HEK293 (cell line): ENCODE data around the gene PRKAB2.

ENCODE experiments used
- CTCF ChIA-PET: fragments of 350-600 bp; formaldehyde crosslinking; extraction: SDS; loops from one replicate; lab custom pipeline; 2021; ENCODE audit warnings: antibody characterized with exemption; lab: Yijun Ruan, JAX
- POLR2A ChIA-PET: fragments of 300-600 bp; formaldehyde crosslinking; extraction: SDS; loops from one replicate; lab custom pipeline; 2020; ENCODE audit warnings: antibody characterized with exemption, inconsistent platforms; lab: Yijun Ruan, JAX
- H3K27ac ChIP-seq: fragments of 200-500 bp; sonication (Bioruptor generic); 2 replicates; pipeline ENCODE4 v1.5.1; 2014; ENCODE audit warnings: low read depth, low read length, control low read depth, inconsistent platforms; ENCODE audit errors: extremely low read depth
- H3K36me3 ChIP-seq, 2 experiments: fragments of 200-500 bp in 1 of 2; sonication (Bioruptor generic) in 1 of 2; 1 replicate in 1 of 2; 2 replicates in 1 of 2; pipeline ENCODE4 v1.5.1; 2014 to 2017; ENCODE audit warnings: inconsistent platforms in 2 of 2, low read length in 2 of 2; ENCODE audit not compliant: control insufficient read depth in 2 of 2, insufficient read depth in 1 of 2
- H3K4me1 ChIP-seq: fragments of 200-500 bp; sonication (Bioruptor generic); 2 replicates; pipeline ENCODE4 v1.5.1; 2014; ENCODE audit warnings: mild to moderate bottlenecking, low read length, inconsistent platforms; ENCODE audit not compliant: control insufficient read depth, insufficient read depth
- H3K4me3 ChIP-seq: 2 replicates; pipeline ENCODE4 v1.5.1; 2011; ENCODE audit warnings: low read depth, mild to moderate bottlenecking, control low read depth, low read length, moderate library complexity
- H3K9me3 ChIP-seq: fragments of 200-500 bp; sonication (Bioruptor generic); 2 replicates; pipeline ENCODE4 v1.5.1; 2014; ENCODE audit warnings: low read depth, low read length, inconsistent platforms; ENCODE audit not compliant: control insufficient read depth, insufficient read depth
- BCL11A ChIP-seq: fragments of 450-650 bp; formaldehyde crosslinking; IDR thresholded peaks from 2 replicates; pipeline ENCODE4 v1.5.1; 2016; ENCODE audit warnings: low read depth, missing biosample characterization, missing genetic modification characterization
- EGR2 ChIP-seq: fragments of 450-650 bp; formaldehyde crosslinking; IDR thresholded peaks from 2 replicates; pipeline ENCODE4 v1.5.1; 2016; ENCODE audit warnings: low read depth, missing biosample characterization, missing genetic modification characterization
- GLIS1 ChIP-seq: fragments of 450-650 bp; formaldehyde crosslinking; IDR thresholded peaks from 2 replicates; pipeline ENCODE4 v1.5.1; 2016; ENCODE audit warnings: missing biosample characterization, missing genetic modification characterization
- PATZ1 ChIP-seq: fragments of 450-650 bp; formaldehyde crosslinking; IDR thresholded peaks from 2 replicates; pipeline ENCODE4 v1.5.1; 2016; ENCODE audit warnings: missing biosample characterization, missing genetic modification characterization
- PRDM4 ChIP-seq: fragments of 450-650 bp; formaldehyde crosslinking; IDR thresholded peaks from 2 replicates; pipeline ENCODE4 v1.5.1; 2017; ENCODE audit warnings: missing biosample characterization, missing genetic modification characterization
- SP2 ChIP-seq: fragments of 450-650 bp; formaldehyde crosslinking; IDR thresholded peaks from 2 replicates; pipeline ENCODE4 v1.5.1; 2016; ENCODE audit warnings: missing biosample characterization, missing genetic modification characterization
- ZBTB10 ChIP-seq: fragments of 450-650 bp; formaldehyde crosslinking; IDR thresholded peaks from 2 replicates; pipeline ENCODE4 v1.5.1; 2016; ENCODE audit warnings: missing biosample characterization, missing genetic modification characterization
- ZBTB21 ChIP-seq: fragments of 450-650 bp; formaldehyde crosslinking; IDR thresholded peaks from 2 replicates; pipeline ENCODE4 v1.5.1; 2017; ENCODE audit warnings: missing biosample characterization, missing genetic modification characterization
- ZEB2 ChIP-seq: fragments of 450-650 bp; formaldehyde crosslinking; IDR thresholded peaks from 2 replicates; pipeline ENCODE4 v1.5.1; 2016; ENCODE audit warnings: missing biosample characterization, missing genetic modification characterization
- ZNF184 ChIP-seq: fragments of 450-650 bp; IDR thresholded peaks from 2 replicates; pipeline ENCODE4 v1.5.1; 2018; ENCODE audit warnings: missing biosample characterization, mild to moderate bottlenecking, missing genetic modification characterization
- ZNF350 ChIP-seq: fragments of 450-650 bp; formaldehyde crosslinking; IDR thresholded peaks from 2 replicates; pipeline ENCODE4 v1.5.0; 2017; ENCODE audit warnings: missing biosample characterization, mild to moderate bottlenecking, missing genetic modification characterization
- ZNF366 ChIP-seq: fragments of 450-650 bp; formaldehyde crosslinking; conservative IDR thresholded peaks from 2 replicates; pipeline ENCODE4 v1.5.1; 2016; ENCODE audit warnings: missing biosample characterization, missing genetic modification characterization
- ZNF37A ChIP-seq: fragments of 450-650 bp; IDR thresholded peaks from 2 replicates; pipeline ENCODE4 v1.5.1; 2018; ENCODE audit warnings: missing biosample characterization, missing genetic modification characterization
- ZNF394 ChIP-seq: fragments of 450-650 bp; formaldehyde crosslinking; IDR thresholded peaks from 2 replicates; pipeline ENCODE4 v1.5.1; 2016; ENCODE audit warnings: missing biosample characterization, missing genetic modification characterization, mild to moderate bottlenecking, moderate library complexity, borderline replicate concordance
- ZNF560 ChIP-seq: fragments of 450-650 bp; formaldehyde crosslinking; IDR thresholded peaks from 2 replicates; pipeline ENCODE4 v1.5.1; 2017; ENCODE audit warnings: missing biosample characterization, missing genetic modification characterization, borderline replicate concordance
- ZNF623 ChIP-seq: fragments of 450-650 bp; formaldehyde crosslinking; IDR thresholded peaks from 2 replicates; pipeline ENCODE4 v1.5.1; 2016; ENCODE audit warnings: missing biosample characterization, missing genetic modification characterization
- ZNF629 ChIP-seq: fragments of 450-650 bp; formaldehyde crosslinking; IDR thresholded peaks from 2 replicates; pipeline ENCODE4 v1.5.1; 2017; ENCODE audit warnings: missing biosample characterization, missing genetic modification characterization
- ZNF658 ChIP-seq: fragments of 450-650 bp; formaldehyde crosslinking; IDR thresholded peaks from 2 replicates; pipeline ENCODE4; 2016; ENCODE audit warnings: missing biosample characterization, missing genetic modification characterization
- ZNF660 ChIP-seq: fragments of 450-650 bp; IDR thresholded peaks from 2 replicates; pipeline ENCODE4 v1.5.1; 2018; ENCODE audit warnings: missing biosample characterization, mild to moderate bottlenecking, missing genetic modification characterization
- ZNF701 ChIP-seq: fragments of 450-650 bp; formaldehyde crosslinking; IDR thresholded peaks from 2 replicates; pipeline ENCODE4 v1.5.1; 2016; ENCODE audit warnings: missing biosample characterization, missing genetic modification characterization
- ZSCAN18 ChIP-seq: fragments of 450-650 bp; formaldehyde crosslinking; IDR thresholded peaks from 2 replicates; pipeline ENCODE4 v1.5.1; 2016; ENCODE audit warnings: missing biosample characterization, missing genetic modification characterization
- ZSCAN23 ChIP-seq: fragments of 450-650 bp; formaldehyde crosslinking; IDR thresholded peaks from 2 replicates; pipeline ENCODE4 v1.5.1; 2016; ENCODE audit warnings: missing biosample characterization, missing genetic modification characterization
- ZXDB ChIP-seq: fragments of 450-650 bp; formaldehyde crosslinking; IDR thresholded peaks from 2 replicates; pipeline ENCODE4 v1.5.1; 2016; ENCODE audit warnings: missing biosample characterization, missing genetic modification characterization
- TF ChIP-seq, protein P1 (sequence below): fragments of 450-650 bp; formaldehyde crosslinking; IDR thresholded peaks from 2 replicates; pipeline ENCODE4 v1.5.1; 2017; ENCODE audit warnings: missing biosample characterization, missing genetic modification characterization
- TF ChIP-seq, protein P2 (sequence below): fragments of 450-650 bp; formaldehyde crosslinking; IDR thresholded peaks from 2 replicates; pipeline ENCODE4 v1.5.1; 2016; ENCODE audit warnings: missing biosample characterization, missing genetic modification characterization

Gene PRKAB2

DNA sequence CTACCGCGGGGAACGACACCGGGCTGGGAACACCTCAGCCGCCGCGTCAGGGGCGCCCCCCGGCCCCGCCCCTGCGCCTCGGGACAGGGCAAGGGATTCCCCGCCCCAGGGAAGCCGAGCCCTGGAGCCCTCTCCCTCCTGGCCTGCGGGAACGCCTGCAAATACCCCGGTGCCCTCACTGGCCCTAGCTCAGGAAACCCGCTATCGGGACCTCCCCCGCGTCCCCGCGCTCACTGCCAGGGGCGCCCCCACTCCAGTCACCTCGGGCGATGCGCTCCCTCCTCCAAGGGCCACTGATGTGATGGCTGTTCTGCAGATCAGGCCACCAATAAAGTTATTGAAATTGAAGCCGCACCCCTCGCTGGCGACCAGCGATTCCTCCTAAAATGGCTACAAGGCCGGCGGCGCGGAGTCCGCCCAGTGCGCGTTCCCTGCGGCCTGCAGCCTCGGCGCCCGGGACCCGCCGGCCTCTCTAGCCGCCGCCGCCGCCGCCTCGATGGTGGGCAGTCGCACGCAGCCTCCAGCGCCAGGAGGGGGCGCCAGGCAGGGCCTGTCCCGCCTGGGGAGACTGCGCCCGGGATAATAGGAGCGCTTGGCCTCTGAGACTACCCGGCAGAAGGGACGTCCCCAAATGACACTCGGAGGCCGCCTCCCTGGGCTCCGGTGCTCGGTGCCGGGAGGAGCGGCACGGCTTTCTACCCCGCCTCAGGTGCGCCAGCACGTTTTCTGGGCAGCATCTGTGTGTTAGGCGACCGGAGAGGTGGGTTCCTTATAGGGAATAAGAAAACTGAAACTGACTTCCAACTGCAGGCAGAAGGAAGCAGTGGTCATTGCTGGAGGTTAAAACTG lies at the start of gene PRKAB2:
Gene PRKAB2 (minus strand): TSS at position 303 of the 849 bp plus-strand sequence. CDS start 326 bp downstream, outside the sequence.
- Histone ChIP-seq H3K4me3 (peak within 1 kb of the TSS; percentile 90), H3K4me1 (peaks cover 19% of the 10 kb centered on the region), H3K36me3 (no peaks in the 10 kb centered on the region), H3K27ac (peak within 1 kb of the TSS; percentile 71), H3K9me3 (no peaks in the 10 kb centered on the region)
- CTCF ChIA-PET: interaction anchor here (0.9 to 1.9 kb wide), 6 partner anchors 9 to 70 kb away, joined by 3 to 12 read pairs (median 4); partner anchors contain the start of gene CHD1L
- POLR2A ChIA-PET: interaction anchor here (0.8 to 2.0 kb wide), 4 partner anchors 70 to 1208 kb away, joined by 3 to 12 read pairs (median 6); partner anchors contain the start of genes ANKRD34A, CHD1L and POLR3GL
- peak; percentile 55 for TF ChIP-seq ZNF366 (tag by site-specific recombination)
- TF ChIP-seq ZNF660 (tag by site-specific recombination): peak; percentile 99
- TF ChIP-seq ZNF394 (tag by site-specific recombination): peak; percentile 65; the same call in 1 of the 2 replicates
- no peak for TF ChIP-seq ZNF658 (tag by site-specific recombination)
- peak; percentile 80 for TF ChIP-seq ZNF350 (tag by site-specific recombination)
- TF ChIP-seq GLIS1: peak; percentile 84
- peak; percentile 52; the same call in 1 of the 2 replicates for TF ChIP-seq ZBTB21 (tag by site-specific recombination)
- peak; percentile 100 for TF ChIP-seq ZXDB (tag by site-specific recombination)
- TF ChIP-seq BCL11A (tag by site-specific recombination): peak; percentile 8; the same call in 1 of the 2 replicates
- TF ChIP-seq ZNF701 (tag by site-specific recombination): no peak
- TF ChIP-seq, protein P1, sequence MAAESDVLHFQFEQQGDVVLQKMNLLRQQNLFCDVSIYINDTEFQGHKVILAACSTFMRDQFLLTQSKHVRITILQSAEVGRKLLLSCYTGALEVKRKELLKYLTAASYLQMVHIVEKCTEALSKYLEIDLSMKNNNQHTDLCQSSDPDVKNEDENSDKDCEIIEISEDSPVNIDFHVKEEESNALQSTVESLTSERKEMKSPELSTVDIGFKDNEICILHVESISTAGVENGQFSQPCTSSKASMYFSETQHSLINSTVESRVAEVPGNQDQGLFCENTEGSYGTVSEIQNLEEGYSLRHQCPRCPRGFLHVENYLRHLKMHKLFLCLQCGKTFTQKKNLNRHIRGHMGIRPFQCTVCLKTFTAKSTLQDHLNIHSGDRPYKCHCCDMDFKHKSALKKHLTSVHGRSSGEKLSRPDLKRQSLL: peak; percentile 37; the same call in 1 of the 2 replicates
- TF ChIP-seq ZSCAN23 (tag by site-specific recombination): peak; percentile 15; the same call in 1 of the 2 replicates
- TF ChIP-seq, protein P2, sequence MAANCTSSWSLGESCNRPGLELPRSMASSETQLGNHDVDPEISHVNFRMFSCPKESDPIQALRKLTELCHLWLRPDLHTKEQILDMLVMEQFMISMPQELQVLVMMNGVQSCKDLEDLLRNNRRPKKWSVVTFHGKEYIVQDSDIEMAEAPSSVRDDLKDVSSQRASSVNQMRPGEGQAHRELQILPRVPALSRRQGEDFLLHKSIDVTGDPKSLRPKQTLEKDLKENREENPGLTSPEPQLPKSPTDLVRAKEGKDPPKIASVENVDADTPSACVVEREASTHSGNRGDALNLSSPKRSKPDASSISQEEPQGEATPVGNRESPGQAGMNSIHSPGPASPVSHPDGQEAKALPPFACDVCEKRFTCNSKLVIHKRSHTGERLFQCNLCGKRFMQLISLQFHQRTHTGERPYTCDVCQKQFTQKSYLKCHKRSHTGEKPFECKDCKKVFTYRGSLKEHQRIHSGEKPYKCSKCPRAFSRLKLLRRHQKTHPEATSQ (tag by site-specific recombination): peak; percentile 36; the same call in 1 of the 2 replicates
- no peak for TF ChIP-seq ZNF560 (tag by site-specific recombination)
- TF ChIP-seq EGR2 (tag by site-specific recombination): peak; percentile 55; the same call in 1 of the 2 replicates
- TF ChIP-seq ZNF629 (tag by site-specific recombination): peak; percentile 82
- peak; percentile 78; the same call in 1 of the 2 replicates for TF ChIP-seq ZSCAN18 (tag by site-specific recombination)
- TF ChIP-seq PRDM4: peak; percentile 4; the same call in 1 of the 2 replicates
- TF ChIP-seq ZNF184 (tag by site-specific recombination): peak; percentile 88
- no peak for TF ChIP-seq ZNF37A (tag by site-specific recombination)
- 0 out of 2 replicates have a peak, but pooled peaks have one; percentile 17 for TF ChIP-seq ZNF623
- peak; percentile 98 for TF ChIP-seq PATZ1 (tag by site-specific recombination)
- peak; percentile 73 for TF ChIP-seq SP2 (tag by site-specific recombination)
- peak; percentile 92 for TF ChIP-seq ZBTB10 (tag by site-specific recombination)
- peak; percentile 83 for TF ChIP-seq ZEB2
